PFSK-1 (cell line): ENCODE results near the gene PTBP1.

Experiments used
- POLR2AphosphoS5 ChIP-seq: IDR thresholded peaks from 2 replicates; pipeline ENCODE4 v1.6.1; 2012; ENCODE audit warnings: low read depth, mild to moderate bottlenecking, control low read depth, low read length, moderate library complexity
- SIN3A ChIP-seq: IDR thresholded peaks from 2 replicates; pipeline ENCODE4 v1.6.1; 2012; ENCODE audit warnings: mild to moderate bottlenecking, low read length, moderate library complexity, borderline replicate concordance; ENCODE audit not compliant: insufficient read depth
- TAF1 ChIP-seq: IDR thresholded peaks from 2 replicates; pipeline ENCODE4 v1.6.1; 2012; ENCODE audit warnings: low read length, control low read depth, borderline replicate concordance; ENCODE audit not compliant: insufficient read depth

- TF ChIP-seq POLR2AphosphoS5 = no peak
- TF ChIP-seq TAF1 = no peak
- TF ChIP-seq SIN3A = no peak
These were observed 28.8 kb downstream of the PTBP1 start for GRCh38 chr19:825897-826644.
